HepG2 (cell line): Measurements from ENCODE around the gene DLX5. TPM values are rescaled to one million over a fixed set of nuclear protein-coding genes. Genes with fewer than 3 reads are reported as not detected.

Source experiments
- CBX1 ChIP-seq: IDR thresholded peaks from one replicate; pipeline ENCODE4 v1.6.1; 2016; ENCODE audit warnings: antibody characterized with exemption, low read depth
- CCDC6 ChIP-seq: sonication (generic); formaldehyde crosslinking; IDR thresholded peaks from 2 replicates; pipeline ENCODE4 v1.8.1; 2022; ENCODE audit warnings: mild to moderate bottlenecking, missing genetic modification reagents, moderate library complexity
- EP300 ChIP-seq, 3 experiments: sonication (generic) in 1 of 3; formaldehyde crosslinking in 1 of 3; IDR thresholded peaks; 2 replicates each; pipeline versions ENCODE4 v1.5.1 to v1.6.1; 2011 to 2020; ENCODE audit warnings: low read depth in 2 of 3, low read length in 2 of 3, borderline replicate concordance in 1 of 3, improper control_type of control experiment in 1 of 3, mild to moderate bottlenecking in 1 of 3, missing genetic modification reagents in 1 of 3, moderate library complexity in 1 of 3
- ETV5 ChIP-seq: IDR thresholded peaks from 2 replicates; pipeline ENCODE4 v1.6.1; 2018; ENCODE audit warnings: missing biosample characterization, missing genetic modification reagents, inconsistent platforms, borderline replicate concordance
- FOXC1 ChIP-seq: sonication (generic); formaldehyde crosslinking; IDR thresholded peaks from 2 replicates; pipeline ENCODE4 v1.8.0; 2022; ENCODE audit warnings: mild to moderate bottlenecking, missing genetic modification reagents, borderline replicate concordance
- IRF2 ChIP-seq: IDR thresholded peaks from 2 replicates; pipeline ENCODE4 v1.6.1; 2018; ENCODE audit warnings: missing genetic modification reagents, missing compliant biosample characterization
- KAT8 ChIP-seq: IDR thresholded peaks from 2 replicates; pipeline ENCODE4 v1.6.1; 2016; ENCODE audit warnings: missing genetic modification reagents, missing compliant biosample characterization
- NR2C2 ChIP-seq: sonication (generic); formaldehyde crosslinking; IDR thresholded peaks from 2 replicates; pipeline ENCODE4 v1.4.0; 2020; ENCODE audit warnings: missing genetic modification reagents, mild to moderate bottlenecking, moderate library complexity, borderline replicate concordance
- NR2F6 ChIP-seq, 2 experiments: IDR thresholded peaks; 2 replicates each; pipeline ENCODE4 v1.6.1; 2016; ENCODE audit warnings: antibody characterized with exemption in 1 of 2, mild to moderate bottlenecking in 1 of 2
- SMC3 ChIP-seq: IDR thresholded peaks from 2 replicates; pipeline ENCODE4 v1.6.1; 2011; ENCODE audit warnings: low read length, improper control_type of control experiment
- TFAP4 ChIP-seq: sonication (generic); IDR thresholded peaks from 2 replicates; pipeline ENCODE4 v1.6.1; 2016; ENCODE audit warnings: low read depth, borderline replicate concordance
- ZFY ChIP-seq: sonication (generic); formaldehyde crosslinking; IDR thresholded peaks from 2 replicates; pipeline ENCODE4 v1.4.0; 2020; ENCODE audit warnings: missing genetic modification reagents
- ZHX1 ChIP-seq: sonication (generic); formaldehyde crosslinking; IDR thresholded peaks from 2 replicates; pipeline ENCODE4 v1.8.1; 2022; ENCODE audit warnings: low read depth, mild to moderate bottlenecking, missing genetic modification reagents
- ZNF121 ChIP-seq: sonication (generic); formaldehyde crosslinking; IDR thresholded peaks from 2 replicates; pipeline ENCODE4 v1.5.0; 2020; ENCODE audit warnings: mild to moderate bottlenecking, missing genetic modification reagents
- ZNF318 ChIP-seq: sonication (generic); formaldehyde crosslinking; IDR thresholded peaks from 2 replicates; pipeline ENCODE4 v1.4.0; 2020; ENCODE audit warnings: mild to moderate bottlenecking, missing genetic modification reagents
- ZNF75D ChIP-seq: sonication (generic); formaldehyde crosslinking; IDR thresholded peaks from 2 replicates; pipeline ENCODE4 v1.8.1; 2023; ENCODE audit warnings: missing genetic modification reagents, mild to moderate bottlenecking, borderline replicate concordance
- polyA plus RNA-seq, 8 experiments: library from polyadenylated mRNA; depleted of rRNA in 3 of 8; stranded (reverse) in 7 of 8; unstranded in 1 of 8; fragments of >200 nt; fragmentation: Illumina TruSeq in 4 of 8; extraction: Trizol in 4 of 8; gene quantifications; 2 replicates each; pipeline versions ENCODE4 v1.2.1 to v1.2.3, GENCODE V29; 2011 to 2016; ENCODE audit warnings: low read depth in 4 of 8, missing spikeins in 1 of 8, mixed read lengths in 1 of 8; ENCODE audit not compliant: insufficient read depth in 1 of 8
- total RNA-seq, 5 experiments: library from RNA; depleted of rRNA; stranded (reverse); fragments of >200 nt; fragmentation: Illumina TruSeq; extraction: Trizol; gene quantifications; 2 replicates each; pipeline ENCODE4 v1.2.3, GENCODE V29; 2016; ENCODE audit warnings: low read depth in 1 of 5

Gene DLX5
- total and polyA plus RNA-seq, 2 of the 13 experiments (the other 11 are each of a cell fraction or from before 2014, with no cell fraction given) = not detected

GRCh38 chr7:96970739-96971138, 53.9 kb downstream of the DLX5 start (continued):
- no peak for TF ChIP-seq ZNF75D
- peak; percentile 73; the same call in 1 of the 2 replicates for TF ChIP-seq ETV5
- TF ChIP-seq ZNF318 (CRISPR knock-in tag) = no peak
- TF ChIP-seq FOXC1 (CRISPR knock-in tag) = no peak
- TF ChIP-seq ZFY (CRISPR knock-in tag) = peak; percentile 25; the same call in 1 of the 2 replicates
- peak; percentile 80; the same call in 1 of the 2 replicates for TF ChIP-seq IRF2 (CRISPR knock-in tag)
- TF ChIP-seq ZNF121 = no peak
- TF ChIP-seq NR2F6 (IDR thresholded peaks at IDR 0.05) = peak; percentile 99
- TF ChIP-seq NR2F6 (CRISPR knock-in tag; IDR thresholded peaks at IDR 0.05) = peak; percentile 98
- peak; percentile 64; the same call in 1 of the 2 replicates for TF ChIP-seq NR2C2 (CRISPR knock-in tag)
- TF ChIP-seq CCDC6 (CRISPR knock-in tag) = no peak
- TF ChIP-seq ZHX1 (CRISPR knock-in tag) = no peak
- peak; percentile 75 to 95; a peak in 3 of 4 replicates for TF ChIP-seq EP300 (IDR thresholded peaks at IDR 0.05; ENCODE audit: low read depth in 2 of 2, low read length in 2 of 2)
- peak; percentile 75 for TF ChIP-seq EP300 (CRISPR knock-in tag; IDR thresholded peaks at IDR 0.05; ENCODE audit: borderline replicate concordance)
- TF ChIP-seq TFAP4 = 0 out of 2 replicates have a peak, but pooled peaks have one; percentile 22
- no peak for TF ChIP-seq CBX1
- peak; percentile 62 for TF ChIP-seq KAT8 (CRISPR knock-in tag)
- TF ChIP-seq SMC3 = peak; percentile 29; the same call in 1 of the 2 replicates
